ENCODE measurements around the gene S100A11.

GRCh38 chr1:151998611-151999362, 38.0 kb downstream of the S100A11 start:
- TF ChIP-seq CTCF (IDR thresholded peaks at IDR 0.05) (no peak), POLR2A (IDR thresholded peaks at IDR 0.05) (no peak)

Data from suprapubic skin (tissue), 3 donors.